Transverse colon (tissue), 3 donors: ENCODE results near the gene BRSK1.

Experiments
- CTCF ChIP-seq, 5 experiments: fragments of 200-600 bp in 3 of 5; fragments of 450-650 bp in 2 of 5; sonication (generic) in 3 of 5; IDR thresholded peaks; 1 replicate in 2 of 5; 2 replicates in 3 of 5; pipeline ENCODE4 v1.5.1; 2016 to 2017; ENCODE audit warnings: antibody characterized with exemption in 5 of 5, inconsistent platforms in 3 of 5, mild to moderate bottlenecking in 2 of 5, moderate library complexity in 1 of 5
- POLR2A ChIP-seq: fragments of 450-650 bp; IDR thresholded peaks from one replicate; pipeline ENCODE4 v1.6.1; 2016; ENCODE audit warnings: antibody characterized with exemption, mild to moderate bottlenecking, moderate library complexity

- TF ChIP-seq POLR2A (no peak), CTCF (IDR thresholded peaks at IDR 0.05) (no peak)
Measured at GRCh38 chr19:55273978-55274707, 9.7 kb upstream of the BRSK1 start.
